WI38 (cell line): ENCODE data around the gene SQSTM1.

Source experiments
- H3K4me3 ChIP-seq: 2 replicates; pipeline ENCODE4 v1.5.1; 2011; ENCODE audit warnings: low read depth, mild to moderate bottlenecking, control low read depth, low read length
- TF ChIP-seq, protein P1 (sequence below): IDR thresholded peaks from 2 replicates; pipeline ENCODE4 v1.5.1; 2012; ENCODE audit warnings: low read depth, mild to moderate bottlenecking, control low read depth, low read length

The SQSTM1 gene

DNA sequence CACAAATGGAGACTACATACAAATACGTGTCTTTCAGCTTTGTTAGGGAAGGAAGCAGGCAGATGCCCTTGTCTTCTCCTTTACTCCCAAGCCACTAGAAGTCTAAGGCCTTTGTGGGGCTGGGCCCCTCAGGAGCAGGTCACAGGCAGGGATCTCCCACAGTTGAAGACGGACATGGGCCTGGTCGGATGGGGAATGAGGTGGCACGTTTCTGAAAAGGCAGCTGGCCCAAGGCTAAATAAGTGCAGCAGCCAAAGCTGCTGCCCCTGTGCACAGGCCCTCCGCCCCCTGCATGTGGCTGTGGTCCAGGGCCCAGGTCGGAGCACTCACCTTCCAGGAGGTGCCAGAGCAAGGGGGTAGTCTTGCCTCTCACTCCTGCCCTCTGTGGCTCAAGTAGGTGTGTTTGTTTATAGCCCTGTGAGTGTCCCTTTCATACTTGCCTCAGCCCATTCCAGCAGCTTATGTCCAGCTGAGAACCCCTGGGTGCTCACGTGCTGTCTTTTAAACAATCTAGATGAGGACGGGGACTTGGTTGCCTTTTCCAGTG lies 1.8 kb downstream of the SQSTM1 start:
- H3K4me3 ChIP-seq = peak overlapping the region; percentile 98
- TF ChIP-seq, protein P1, sequence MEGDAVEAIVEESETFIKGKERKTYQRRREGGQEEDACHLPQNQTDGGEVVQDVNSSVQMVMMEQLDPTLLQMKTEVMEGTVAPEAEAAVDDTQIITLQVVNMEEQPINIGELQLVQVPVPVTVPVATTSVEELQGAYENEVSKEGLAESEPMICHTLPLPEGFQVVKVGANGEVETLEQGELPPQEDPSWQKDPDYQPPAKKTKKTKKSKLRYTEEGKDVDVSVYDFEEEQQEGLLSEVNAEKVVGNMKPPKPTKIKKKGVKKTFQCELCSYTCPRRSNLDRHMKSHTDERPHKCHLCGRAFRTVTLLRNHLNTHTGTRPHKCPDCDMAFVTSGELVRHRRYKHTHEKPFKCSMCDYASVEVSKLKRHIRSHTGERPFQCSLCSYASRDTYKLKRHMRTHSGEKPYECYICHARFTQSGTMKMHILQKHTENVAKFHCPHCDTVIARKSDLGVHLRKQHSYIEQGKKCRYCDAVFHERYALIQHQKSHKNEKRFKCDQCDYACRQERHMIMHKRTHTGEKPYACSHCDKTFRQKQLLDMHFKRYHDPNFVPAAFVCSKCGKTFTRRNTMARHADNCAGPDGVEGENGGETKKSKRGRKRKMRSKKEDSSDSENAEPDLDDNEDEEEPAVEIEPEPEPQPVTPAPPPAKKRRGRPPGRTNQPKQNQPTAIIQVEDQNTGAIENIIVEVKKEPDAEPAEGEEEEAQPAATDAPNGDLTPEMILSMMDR = no peak

DNA sequence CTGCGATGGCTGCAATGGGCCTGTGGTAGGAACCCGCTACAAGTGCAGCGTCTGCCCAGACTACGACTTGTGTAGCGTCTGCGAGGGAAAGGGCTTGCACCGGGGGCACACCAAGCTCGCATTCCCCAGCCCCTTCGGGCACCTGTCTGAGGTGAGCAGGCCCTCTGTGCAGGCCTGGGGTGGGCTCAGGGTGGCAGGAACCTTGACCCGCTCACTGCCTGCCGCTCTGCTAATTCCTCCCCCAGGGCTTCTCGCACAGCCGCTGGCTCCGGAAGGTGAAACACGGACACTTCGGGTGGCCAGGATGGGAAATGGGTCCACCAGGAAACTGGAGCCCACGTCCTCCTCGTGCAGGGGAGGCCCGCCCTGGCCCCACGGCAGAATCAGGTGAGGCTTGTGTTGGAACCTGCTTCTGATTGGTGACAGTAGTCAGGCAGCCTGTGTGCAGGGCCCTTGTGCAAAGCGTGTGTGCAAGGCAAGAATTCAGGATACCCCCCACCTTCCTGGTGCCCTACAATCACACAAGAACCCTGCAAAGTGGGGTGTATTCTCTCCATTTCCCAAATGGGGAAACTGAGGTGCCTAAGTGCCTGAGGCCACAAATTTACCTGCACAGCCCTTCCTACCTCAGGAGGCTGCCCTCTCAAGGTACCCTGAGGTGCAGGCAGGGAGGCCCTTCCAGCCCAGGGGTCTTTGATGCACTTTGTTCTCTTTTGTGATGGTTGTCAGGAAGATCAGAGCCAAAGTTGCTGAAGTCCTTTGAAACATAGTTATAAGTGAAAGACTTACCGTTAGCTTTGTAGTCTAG lies 3.4 kb downstream of the SQSTM1 start:
- TF ChIP-seq, protein P1 = no peak
- peak overlapping the region; percentile 35 for H3K4me3 ChIP-seq

DNA sequence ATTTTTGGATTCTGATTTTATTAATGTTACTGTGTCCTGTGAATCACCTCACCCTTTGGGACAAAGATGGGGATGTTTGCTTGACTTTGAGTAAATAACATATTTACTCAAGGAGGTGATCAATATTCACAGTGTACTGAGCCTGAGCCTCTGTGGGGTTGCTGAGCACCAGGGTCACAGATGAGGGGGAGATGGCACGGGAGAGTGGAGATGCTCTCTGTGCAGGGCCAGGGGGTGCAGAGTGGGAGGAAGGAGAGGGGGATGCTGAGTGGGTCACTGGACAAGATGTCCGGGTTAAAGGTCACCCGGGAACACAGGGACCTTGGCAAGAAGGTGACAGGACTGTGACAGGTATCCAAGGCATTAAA lies 4.0 kb downstream of the SQSTM1 start:
- TF ChIP-seq, protein P1 = no peak
- no peak overlapping the region for H3K4me3 ChIP-seq

DNA sequence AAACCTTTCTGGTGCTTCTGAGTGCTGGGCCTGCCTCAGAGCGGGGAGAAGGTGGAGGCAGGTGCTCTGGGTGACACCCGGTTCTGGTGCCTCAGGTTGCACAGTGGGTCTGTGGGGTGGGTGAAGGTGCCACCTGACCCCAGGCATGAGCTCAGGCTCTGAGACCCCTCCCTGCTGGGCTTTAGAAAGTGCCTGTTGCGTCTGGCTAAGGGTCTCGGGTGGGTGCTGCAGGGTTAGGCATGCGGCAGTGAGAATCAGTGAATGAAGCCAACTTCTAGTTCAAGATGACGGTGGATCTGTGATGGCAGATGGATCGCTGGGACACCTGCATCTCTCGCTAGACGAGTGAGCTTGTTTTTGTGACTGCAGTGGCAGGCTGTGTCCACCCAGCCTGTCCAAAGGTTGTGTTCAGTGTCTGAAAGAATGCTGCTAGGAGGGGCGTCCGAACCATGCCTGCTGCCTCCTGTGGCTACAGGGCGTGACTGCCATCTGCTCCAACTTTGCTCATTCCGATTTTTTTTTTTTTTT lies 5.0 kb downstream of the SQSTM1 start:
- no peak overlapping the region for H3K4me3 ChIP-seq
- TF ChIP-seq, protein P1 = no peak

DNA sequence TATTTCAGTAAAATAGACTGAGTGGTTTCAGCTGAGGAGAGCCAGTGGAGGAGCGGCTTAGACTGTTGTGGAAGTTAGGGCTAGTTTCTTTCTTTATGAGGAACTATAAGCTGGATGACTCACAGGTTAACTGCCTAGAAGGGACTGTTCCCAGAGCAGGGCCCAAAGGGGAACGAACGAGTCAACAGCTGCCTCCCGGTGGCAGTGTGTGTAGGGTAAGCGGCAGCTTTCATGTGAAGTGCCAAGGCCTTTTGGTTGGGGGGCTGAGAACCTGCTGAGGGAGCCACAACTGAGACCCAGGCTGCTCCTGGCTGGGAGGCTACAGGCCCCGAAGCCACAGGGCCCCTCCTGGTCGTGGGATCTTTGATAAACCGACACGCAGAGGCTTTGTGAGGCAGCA lies 7.0 kb downstream of the SQSTM1 start:
- TF ChIP-seq, protein P1 = no peak
- H3K4me3 ChIP-seq = no peak overlapping the region

DNA sequence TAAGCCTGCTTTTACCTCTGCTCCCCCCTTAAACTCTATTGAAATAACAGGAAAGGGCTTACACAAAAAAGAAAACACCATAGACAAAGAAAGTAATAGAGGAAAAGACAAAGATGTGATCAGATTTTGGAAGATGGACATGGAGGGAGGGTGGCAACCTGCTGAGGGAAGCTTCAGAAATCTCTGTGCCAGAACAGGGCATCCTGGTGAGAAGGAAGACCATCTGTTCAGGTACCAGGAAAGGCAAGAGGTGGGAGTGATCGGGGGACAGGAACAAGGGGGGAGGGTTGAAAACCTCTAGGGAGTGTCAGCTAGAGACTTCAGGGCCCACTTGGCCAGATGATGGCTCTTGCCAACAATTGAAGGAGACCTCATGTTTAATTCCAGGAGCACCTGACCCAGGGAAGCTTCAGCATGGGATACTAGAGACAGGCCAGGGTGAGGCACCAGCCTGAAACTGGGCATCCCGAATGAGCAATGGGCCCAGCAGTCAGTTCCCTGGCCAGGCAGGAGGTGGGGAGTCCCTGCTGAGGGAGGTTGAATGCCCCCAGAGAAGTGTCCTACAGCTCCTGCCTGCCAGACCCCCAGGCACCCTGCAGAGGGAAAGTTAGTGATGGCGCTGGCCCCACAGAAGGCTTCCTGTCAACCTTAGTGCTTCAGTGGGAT lies 8.2 kb downstream of the SQSTM1 start:
- TF ChIP-seq, protein P1 = no peak

More for the DNA sequence above, 8.2 kb downstream of the SQSTM1 start:
- H3K4me3 ChIP-seq = no peak overlapping the region
